Activated CD4-positive, alpha-beta T cell treated with anti-CD3 and anti-CD28 coated beads, Interleukin-2, amount 50 U/mL, for 48 hours (primary cell): ENCODE results near the gene GUCY1A1.

ENCODE experiments used
- DNase-seq, 2 experiments: peaks; one replicate each; pipeline ENCODE4 v3.0.0-alpha.2; 2020

The GUCY1A1 gene

DNA sequence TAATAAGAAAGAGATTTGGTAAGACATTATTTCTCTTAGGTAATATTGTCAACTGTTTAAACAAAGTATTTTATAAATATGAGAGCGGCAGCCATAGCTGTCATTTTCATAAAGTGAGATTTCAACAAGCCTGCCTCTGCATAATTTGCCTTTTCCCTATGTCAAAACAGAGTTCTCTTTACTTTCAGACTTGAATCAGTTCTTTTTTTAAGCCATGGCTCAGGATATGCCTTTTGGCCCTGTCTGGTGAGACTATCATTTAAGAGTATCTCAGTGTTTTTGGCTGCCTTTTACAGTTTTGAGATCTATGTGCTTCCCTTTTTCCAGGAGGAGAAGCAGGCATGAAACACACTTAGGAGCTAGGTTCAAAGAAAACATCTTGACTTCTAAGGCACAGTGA lies 7.5 kb upstream of the GUCY1A1 start:
- no peak for DNase-seq

DNA sequence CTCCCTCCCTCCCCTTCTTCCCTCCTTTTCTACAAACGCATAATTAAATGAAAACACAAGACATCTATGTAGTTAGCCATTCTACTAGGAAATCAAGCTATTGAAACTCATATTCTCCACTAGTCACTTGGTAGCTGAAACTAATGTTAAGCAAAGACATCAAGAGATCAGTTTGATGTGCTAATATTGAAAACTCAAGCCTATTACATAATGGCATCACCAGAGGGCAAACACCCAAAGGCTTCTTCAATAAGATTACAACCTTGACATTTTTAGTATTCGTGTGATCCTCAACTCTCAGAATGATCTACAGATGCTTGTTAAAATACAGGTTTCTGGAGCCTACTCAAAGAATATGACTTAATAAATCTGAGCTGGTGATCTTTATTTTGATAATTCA lies 6.2 kb upstream of the GUCY1A1 start:
- DNase-seq, result no peak

DNA sequence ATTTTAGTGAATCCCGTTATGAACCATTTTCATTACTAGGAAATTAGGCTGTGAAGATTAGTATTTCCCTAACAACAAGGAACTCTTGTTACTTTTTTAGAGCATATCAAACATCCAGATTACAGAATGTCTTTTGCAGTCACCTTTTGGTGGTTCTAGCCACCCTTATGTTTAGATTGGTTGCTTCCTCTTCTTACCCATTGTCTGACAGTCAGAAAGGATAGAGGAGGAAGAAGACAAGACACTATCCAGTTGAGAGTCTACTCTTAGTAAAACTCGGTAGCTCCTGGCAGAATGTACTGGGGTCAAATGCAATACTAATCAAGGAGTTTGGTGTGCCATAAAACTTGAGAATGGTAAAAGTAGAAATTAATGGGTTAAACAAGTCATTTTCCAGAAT lies 1.6 kb upstream of the GUCY1A1 start:
- DNase-seq, result no peak

DNA sequence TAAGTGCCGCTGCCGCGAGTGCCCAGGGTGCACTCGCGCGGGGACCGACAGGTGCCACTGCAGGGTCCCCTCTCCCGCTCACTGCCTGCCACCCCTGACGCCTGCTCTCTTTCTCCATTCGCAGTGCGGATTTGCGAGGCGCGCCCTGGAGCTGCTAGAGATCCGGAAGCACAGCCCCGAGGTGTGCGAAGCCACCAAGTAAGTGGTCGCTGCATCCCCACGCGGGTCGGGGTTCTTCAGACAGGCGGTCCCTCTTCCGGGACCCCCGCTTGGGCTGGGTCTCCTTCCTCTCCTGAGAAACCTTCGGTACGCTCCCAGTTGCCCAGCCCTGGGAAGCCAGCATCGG lies 547 bp downstream of the GUCY1A1 start:
- peak; percentile 3 to 8 for DNase-seq

DNA sequence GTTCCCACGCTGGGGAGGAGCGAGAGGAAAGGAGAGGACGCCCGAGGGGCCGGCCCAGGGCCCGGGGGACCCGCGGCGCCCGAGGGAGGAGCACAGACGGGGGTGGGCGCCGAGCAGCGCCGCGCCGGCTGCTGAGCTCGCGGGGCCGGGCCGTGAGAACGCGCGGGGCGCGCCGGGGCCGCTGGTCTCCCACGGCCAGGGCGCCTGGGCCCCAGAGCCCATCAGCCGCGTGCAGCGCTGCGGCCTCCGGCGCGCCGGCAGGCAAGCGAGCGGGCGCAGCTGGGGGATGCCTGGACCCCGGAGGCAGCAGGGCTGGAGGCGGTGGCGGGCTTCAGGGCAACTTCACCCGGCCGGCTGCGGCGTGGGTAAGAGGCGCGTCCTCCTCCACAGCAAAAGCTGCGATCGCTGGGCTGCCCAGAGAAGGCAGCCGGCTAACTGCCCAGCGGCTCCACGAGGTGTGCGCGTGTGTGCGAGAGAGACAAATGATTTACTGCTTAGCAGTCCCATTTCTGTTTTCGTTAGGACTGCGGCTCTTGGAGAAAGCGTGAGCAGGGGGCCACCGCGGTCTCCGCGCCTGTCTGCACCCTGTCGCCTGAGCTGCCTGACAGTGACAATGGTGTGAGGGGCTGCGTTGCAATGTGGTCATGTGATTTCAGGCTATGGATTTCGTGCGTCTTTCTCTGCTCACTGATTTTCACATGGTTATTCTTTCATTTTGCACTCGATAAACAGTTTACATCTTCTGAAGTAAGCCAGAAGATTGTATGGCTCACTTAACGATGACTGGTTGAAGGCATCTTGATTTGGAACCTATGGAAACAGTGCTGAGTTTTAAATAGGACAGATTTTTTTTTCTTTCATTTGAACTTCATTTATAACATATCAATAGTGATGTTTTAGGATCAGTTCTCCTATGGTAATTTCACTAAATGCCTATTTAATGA lies 1.2 kb downstream of the GUCY1A1 start:
- DNase-seq, result peak; percentile 0 to 3

DNA sequence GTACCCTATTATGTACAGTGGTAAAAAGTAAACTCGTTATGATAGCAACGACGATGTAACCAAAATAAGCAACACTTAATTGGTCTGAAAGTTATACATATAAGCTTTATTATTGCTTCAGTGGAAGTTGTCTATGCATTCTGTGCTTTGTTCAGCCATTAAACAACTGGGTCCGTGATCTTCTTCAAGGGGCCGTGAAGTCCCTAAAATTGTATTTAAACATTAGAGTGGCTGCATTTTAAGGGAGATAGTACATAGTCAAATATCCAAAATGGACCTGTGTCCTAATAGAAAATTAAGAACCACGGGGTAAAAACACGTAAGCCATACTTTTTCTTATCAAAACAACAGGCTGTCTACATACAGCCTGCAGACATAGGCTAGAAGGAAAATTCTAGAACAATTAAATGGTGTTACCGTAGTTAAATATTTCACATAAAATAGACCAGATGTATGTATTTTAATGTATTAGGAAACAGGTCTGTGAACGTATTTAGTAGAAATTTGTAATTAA lies 2.1 kb downstream of the GUCY1A1 start:
- DNase-seq, result no peak

DNA sequence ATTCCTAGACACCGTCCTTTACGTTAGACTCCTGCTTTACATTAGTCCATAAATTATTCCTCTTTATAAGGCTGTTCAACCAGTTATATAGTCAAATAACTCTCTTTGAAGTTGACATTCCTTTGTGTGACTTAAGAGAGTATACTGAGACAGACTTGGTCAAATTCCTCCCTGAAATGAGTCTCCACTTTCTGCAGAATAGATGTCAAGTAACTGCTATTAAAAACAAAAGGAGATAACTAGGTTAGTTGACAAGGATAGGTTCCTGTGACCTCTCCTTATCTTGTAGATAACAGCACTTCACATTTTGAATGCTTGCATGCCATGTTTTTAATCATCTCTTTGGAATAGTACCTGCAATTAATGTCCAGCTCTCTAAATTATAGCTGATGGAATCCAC lies 5.7 kb downstream of the GUCY1A1 start:
- no peak for DNase-seq

DNA sequence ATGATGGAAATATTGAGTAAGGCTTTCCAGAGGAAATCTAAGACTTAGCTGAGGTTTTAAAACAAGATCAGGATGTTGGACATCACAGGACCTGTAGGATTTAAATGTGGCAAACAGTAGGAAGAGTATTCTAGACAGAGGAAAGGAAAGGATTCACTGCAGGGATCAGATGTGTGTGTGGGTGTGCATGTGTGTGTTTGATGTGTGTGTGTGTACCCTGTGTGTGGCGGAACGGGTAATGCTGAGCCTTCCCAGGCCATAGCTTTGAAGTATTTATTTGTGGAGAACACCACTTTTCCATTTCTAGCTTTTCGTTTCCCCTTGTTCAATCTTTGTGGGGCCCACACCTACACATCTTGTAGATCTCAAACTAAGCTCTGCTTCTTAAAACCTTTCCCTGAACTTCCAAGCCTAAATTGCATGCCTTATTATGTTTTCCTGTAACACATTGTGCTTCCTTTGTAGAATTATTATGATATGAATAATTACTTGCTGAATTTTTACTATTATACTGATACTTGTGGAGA lies 6.9 kb downstream of the GUCY1A1 start:
- no peak for DNase-seq

DNA sequence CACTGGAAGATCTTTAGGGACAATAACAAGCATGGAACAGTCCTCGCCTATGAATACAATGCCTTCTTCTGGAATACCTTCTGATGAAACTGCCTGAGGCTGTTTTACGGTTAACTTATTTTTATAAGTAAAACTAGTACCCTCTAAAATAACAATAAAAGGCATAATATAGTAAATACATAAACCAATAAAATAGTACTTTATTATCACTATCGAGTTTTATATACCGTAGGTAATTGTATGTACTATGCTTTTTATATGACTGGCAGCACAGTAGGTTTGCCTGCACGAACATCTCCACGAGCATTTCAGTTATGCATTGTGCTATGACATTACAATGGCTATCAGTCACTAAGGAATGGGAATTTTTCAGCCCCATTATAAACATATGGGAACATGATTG lies 8.0 kb downstream of the GUCY1A1 start:
- no peak for DNase-seq

DNA sequence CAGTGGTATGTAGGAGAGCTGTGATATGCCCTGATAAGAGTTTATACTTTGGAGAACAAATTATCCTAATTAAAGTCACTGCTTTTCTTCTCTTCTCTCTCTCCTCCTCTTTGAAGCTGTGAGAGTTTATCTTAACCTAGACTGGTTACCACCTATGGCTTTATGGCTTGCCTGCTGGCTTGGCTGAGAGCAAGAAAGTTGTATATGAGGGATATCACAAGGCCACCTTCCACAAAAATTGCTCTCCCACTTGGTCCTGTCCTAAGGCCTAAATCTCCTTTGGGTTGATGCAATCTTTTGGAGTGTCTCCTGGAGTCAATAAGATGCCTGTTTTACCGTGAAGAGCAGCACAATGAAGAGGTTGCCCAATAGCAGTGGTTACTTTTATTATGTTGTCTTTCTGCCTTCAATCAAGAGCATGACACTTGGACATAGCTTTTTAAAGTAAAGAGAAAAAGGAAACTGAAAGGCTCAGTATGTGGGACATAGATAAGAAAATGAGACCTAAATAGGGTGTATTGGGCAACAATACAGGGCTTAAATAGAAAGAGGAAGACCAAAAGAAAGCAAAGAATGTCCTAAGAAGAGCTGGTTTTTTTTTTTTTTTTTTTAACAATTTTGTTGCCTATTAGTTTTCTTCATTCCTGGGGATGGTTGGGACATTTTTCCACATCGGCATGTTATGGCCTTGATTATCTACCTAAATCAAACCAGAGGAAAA lies 9.2 kb downstream of the GUCY1A1 start:
- no peak for DNase-seq

DNA sequence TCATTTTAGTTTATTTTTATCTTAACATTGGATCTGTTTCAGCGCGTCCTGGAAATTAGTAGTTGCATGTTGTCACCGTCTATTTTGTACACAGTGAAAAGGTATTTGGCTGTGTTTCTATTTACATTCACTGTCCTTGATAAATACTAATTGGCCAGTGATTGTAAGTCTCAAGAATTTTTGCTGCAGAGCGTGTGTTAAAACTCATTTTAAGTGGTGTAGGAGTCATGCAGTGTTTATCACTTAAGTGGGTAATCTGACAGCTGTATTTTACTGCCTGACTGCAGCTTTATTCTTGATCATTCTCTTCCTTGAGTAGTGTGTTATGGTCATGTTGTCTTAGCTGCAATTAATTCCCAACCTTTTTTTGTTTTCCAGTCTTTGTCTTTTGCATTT lies 9.8 kb downstream of the GUCY1A1 start:
- no peak for DNase-seq

DNA sequence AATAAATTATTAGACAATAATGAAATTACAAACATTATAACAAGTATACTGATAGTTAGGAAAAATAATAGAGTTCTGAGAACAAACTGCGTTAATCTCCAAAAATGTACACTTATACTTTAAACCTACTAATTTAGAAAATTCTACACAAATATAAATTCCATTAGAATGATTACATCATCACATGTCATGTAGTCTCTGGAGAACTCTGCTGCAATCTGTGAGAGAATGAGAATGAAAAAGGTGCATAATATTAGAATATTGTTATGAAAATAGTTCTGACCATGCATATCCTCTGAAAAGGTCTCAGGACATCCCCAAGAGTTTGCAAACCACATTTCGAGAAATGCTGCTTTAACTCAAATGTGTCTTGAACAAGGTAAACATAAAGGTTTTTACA lies 11.4 kb downstream of the GUCY1A1 start:
- DNase-seq, result no peak

DNA sequence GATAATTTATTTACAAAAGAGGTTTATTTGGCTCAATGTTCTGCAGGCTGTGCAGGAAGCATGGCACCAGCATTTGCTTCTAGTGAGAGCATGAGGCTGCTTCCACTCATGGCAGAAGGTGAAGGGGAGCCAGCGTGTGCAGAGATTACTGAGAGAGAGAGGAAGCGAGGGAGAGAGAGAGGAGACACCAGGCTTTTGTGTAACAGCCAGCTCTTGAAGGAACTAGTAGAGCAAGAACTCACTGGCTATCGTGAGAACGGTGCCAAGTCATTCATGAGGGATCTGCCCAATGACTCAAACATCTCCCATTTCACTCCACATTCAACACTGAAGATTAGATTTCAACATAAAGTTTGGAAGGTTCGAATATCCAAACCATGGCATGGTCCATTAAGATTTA lies 12.7 kb downstream of the GUCY1A1 start:
- DNase-seq, result no peak

DNA sequence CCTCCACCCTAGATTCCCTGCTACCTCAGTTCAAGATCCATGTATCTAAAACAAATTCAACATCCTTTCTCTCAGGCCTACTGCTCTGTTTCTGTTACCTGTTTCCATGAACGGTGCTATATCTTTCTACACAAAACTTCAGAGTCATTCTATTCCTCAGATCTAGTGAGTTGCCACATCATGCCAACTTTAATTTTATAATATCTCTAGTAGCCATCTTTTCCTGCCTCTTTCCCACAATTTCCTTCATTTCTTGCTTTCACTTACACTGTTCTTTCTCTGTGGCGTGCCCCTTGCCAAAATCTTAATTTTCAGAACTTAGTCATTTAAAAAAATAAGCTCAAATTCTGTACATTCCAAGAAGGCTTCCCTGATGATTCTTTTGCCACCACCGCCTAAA lies 15.2 kb downstream of the GUCY1A1 start:
- DNase-seq, result no peak

DNA sequence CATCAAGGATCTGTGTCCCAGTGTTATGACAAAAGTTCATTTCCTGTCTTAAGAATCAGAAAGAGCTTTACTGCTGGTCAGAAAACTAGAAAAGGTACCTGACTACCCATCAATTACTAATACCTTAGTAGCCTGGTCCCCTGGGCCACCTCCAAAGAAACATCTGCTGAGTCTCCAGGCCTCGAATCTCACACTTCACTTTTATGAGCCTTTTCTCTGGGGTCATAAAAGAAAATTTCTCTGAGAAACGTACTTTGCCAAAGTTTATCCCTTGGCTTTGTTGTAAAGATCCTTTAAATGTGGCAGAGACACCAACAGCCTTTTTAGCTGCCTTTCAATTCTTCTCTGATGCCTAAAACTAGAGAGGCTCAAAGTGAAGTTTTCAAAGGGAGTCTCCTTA lies 17.8 kb downstream of the GUCY1A1 start:
- no peak for DNase-seq

DNA sequence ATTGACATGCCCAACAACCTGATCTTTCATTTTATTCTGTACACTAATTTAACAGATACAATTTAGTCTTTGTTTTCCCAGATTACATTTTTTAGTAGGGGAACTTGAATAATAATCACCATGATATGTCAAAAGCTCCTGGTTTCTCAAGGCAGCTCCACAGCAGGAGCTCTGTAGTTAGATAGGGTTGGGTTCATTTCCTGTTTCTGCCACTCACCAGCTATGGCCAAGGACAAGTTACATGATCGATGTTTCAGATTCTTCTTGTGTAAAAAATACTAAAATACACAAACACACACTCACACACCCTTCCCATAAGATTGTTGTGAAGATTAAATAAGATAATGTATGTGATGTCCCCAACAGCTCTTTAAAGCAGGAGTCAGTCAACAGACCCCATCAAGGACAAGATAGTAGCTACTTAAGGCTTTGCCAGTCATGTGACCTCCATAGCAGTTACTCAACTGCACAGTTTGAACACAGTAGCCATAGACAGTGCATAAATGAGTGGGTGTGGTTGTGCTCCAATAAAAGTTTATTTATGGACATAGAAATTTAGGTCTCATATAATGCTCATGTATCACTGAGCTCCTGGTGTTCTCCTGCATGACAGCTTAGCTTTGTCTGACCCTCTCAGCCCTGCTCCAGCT lies 18.4 kb downstream of the GUCY1A1 start:
- no peak for DNase-seq

DNA sequence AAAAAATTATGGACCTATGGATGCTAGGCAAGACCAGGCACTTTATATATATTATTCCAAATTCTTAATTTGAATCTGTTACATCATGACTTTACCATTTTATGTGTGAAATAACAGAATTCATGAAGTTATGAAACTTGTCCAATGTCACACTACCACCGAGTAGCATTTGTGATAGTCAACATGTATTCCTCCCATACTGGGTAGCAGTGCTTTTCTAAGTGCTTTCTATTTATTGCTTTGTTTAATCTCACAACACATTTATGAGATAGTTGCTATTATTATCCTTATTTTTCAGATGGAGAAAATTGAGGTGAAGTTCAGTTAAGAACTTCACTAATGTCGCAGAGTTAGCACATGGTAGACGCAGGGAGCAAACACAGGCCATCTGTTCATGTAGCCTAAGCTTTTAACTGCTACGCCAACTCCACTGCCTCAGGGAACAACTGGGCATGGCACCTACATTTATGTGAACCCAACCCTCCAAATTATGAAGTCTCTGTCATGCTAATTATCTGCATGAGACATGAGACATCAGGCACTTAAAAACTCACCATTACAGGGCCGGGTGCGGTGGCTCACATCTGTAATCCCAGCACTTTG lies 20.8 kb downstream of the GUCY1A1 start:
- DNase-seq, result no peak

DNA sequence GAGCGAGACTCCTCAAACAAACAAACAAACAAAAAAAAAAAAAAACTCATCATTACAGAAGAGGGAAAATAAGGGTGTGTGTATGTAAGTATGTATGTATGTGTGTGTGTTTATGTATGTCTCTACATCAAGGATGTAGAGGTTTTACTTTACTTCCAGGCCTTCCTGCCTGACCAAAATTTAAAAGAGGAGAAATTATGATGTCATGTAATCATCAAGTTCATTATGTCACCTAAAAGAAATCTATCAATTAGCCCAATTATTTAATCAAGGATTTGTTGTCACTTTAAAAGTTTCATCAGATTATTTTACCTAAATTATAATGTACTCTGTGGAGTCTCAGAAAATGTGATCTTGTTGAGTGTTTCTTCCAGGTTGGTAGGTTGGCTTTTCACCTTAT lies 21.6 kb downstream of the GUCY1A1 start:
- no peak for DNase-seq

DNA sequence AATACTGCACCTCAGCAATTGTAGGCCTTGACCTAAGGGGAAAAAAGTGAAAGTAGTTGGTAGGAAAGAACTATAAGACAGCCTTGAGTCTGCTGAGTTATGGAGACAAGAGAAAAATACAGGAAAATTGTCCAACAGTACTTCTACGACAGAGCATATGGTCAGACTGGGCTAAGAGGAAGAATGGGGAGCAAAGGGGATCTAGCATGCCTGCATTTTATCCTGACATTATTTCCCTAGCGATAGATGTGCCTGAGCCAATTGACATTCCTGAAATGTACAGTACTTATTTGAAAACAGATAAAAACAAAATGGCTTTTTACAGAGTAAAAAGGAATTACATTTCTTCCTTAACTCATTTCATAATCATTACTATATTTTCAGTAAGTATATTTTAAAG lies 22.2 kb downstream of the GUCY1A1 start:
- DNase-seq, result no peak

DNA sequence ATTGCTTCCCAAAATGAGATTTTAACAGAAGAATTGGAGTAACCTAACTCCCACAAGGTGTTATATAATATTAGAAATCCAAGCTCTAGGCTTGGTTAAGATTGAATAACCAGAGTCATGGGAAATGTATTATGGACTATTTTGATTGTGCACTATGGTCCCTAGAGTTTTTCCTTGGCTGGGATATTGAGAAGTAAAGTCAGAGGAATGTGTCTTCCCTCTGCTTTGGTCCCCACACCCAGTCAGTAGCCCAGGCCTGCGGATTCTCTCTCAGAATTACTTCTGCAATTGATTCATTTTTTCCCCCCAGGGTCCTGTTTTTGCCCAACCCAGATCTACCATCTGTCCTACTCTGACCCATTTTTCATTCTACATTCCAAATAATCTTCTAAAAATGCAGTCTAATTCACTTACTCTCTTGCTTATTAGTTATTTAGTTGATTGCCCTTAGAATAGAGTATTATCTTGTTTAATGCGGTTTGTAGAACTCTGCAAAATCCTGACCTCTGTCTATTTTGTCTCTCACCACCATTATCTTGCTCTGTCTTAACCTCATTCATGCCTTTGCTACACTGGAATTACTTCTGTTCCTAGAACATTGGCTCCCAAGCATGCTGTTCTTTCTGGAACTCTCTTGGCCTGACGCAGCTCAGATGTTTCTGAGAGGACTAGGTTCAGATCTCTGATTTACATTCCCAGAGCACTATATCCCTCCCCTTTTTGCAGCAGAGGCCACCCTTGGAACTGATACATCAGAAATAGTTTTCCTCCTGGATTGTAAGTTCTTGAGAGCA lies 23.6 kb downstream of the GUCY1A1 start:
- DNase-seq, result no peak

DNA sequence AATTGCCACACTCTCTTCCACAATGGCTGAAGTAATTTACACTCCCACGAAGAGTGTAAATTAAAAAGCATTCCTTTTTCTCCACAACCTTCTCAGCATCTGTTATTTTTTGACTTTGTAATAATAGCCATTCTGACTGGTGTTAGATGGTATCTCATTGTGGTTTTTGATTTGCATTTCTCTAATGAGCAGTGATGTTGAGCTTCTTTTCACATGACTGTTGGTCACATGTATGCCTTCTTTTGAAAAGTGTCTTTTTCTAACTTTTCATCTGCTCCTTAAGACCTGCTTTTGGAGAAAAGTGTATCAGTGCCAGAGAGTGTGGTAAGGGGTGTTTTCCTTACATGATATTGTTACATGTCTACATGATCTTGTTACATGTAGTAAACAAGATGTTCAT lies 25.7 kb downstream of the GUCY1A1 start:
- DNase-seq, result no peak

DNA sequence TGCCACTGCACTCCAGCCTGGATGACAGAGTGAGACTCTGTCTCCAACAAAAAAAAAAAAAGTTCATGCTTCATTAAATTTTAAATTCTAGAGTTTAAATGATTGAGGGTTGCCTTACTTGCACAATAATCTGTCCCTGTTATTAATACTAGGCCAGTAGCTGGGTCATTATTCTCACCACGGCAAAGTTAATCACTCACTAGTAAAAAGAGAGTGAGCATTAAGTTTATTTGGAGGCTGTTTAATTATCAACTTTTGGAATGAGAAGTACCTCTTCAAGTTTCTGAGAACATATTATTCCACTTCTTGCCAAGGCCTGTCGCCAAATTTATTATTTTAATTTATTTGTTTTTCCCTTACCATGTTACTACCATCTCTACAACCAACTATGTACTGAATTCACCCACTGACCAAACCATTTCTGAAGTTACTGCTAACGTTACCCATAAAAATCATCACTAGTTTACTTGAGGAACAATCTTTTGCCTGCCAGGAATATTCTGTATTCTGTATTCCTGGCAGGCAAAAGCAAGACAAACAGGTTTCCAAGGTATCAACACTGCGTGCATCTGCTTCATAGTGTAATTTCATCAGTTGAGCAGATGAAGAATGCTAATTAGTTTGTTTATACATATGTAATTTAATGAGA lies 26.5 kb downstream of the GUCY1A1 start:
- no peak for DNase-seq
